Activated T-helper 1 cell treated with anti-CD3 and anti-CD28 coated beads, Interleukin-2, amount 50 U/mL, for 16 hours (primary cell): ENCODE data around the gene C9orf72.
"Not testable (repeated sequence)": the region's sequence is repeated elsewhere in the genome, so short reads cannot be mapped to it uniquely, and the experiment has no call there.

Experiments used
- DNase-seq, 2 donors: peaks; one replicate each; pipeline ENCODE4 v3.0.0-alpha.2; 2020; ENCODE audit warnings: low read depth in 1 of 2, low spot score in 1 of 2

C9orf72 gene

DNA sequence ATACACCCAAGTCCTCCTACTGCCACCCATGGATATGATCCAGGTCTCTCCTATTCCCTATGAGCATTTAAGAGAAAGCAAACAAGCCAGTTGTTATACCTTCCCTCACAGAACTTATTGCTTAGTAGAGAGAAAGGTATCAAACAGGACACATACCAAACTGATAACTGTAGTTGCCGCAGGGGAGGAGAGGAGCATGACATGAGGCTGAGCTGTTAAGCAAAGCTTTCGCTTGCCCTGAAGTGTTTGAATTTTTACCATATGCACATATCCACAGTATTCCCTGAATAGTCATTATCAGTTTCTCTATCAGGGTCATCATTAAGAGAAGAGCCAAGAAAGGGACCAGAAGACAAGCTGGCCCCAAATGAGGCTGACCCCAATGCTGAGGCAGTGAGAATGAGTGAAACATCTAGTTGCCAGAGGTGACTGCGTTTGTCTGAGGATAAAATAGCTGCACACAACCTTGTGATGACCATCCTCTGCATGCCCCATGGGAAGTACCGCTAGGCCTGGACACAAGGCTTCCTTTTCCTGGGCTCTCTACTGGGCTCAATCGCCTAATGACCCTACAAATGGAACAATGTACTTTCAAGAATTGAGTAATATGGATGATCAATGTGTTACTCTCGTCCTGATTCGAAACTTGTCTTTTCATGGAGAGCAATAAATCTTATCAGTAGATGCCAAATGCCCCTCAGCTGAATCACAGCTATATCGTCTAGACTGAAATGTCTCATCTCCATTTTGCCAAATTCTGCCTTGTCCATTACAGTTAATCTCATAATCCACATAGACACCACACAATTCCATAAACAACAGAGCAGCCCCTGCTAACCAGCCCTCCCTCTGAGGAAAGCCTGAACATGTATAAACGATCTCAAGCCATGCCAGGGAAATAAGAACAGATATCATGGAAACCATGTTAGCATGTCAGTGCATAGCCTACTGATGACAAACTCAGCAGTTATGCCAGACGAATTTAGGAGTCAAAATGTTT, 53.5 kb downstream of the C9orf72 start:
- DNase-seq: no peak

GRCh38 chr9:27518809-27519208, 54.5 kb downstream of the C9orf72 start:
- DNase-seq: no peak

- DNase-seq: no peak
Observed at GRCh38 chr9:27518006-27518405, 55.3 kb downstream of the C9orf72 start.

DNA sequence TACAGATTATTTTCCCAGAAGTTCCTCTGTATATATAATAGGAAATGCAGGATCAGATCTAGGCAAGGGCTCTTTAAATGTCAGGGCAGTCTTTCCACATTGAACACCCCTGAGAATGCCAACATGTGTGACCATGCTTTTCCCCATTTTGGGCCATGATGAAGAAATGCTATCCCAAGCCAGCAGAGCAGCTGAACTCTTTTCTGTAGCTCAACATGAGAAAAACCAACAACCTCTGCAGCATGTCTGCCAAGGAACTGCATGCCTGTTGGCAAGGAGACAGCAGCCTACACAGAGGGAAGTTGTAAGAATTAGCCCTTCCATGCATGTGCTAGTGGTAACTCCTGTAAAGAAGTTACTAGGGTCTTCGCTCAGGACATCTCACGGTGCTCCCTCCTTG, 58.7 kb downstream of the C9orf72 start:
- no peak for DNase-seq

DNA sequence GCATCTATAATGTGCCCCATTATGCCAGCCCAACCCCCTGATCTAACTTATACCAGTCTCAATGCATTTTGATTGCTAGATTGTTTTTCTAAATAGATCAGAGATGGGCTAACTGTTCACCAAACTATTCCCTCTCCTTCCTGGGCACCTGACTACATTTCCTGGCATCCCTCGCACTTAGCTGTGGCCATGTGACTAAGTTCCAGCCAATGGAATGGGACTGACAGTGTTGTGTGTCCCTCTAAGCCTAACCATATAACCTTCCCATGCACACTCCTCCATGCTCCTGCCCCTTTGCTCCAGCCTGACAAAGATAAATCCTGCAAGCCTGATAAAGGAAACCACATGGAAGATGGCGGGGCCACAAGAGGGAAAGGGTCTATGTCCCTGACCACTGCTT, 61.5 kb downstream of the C9orf72 start:
- DNase-seq: no peak

GRCh38 chr9:27510780-27511179, 62.5 kb downstream of the C9orf72 start:
- DNase-seq: no peak

DNA sequence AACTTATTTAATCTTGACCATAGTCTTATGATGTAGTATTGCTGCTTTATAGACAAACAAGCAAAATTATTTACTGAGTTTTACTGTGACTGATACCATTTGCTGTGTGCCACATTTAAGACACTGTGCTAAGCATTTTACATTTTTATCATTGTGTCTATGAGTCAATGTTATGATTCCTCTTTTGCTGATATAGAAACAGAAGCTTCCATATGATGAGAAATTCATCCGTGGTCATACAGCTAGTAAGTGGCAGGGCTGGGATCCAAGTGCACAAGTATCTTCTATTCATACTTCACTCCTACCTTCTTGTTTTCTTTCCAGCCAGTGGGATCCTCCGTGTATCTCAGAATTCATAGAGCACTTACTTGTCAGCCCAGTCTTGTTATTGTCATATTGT, 66.3 kb downstream of the C9orf72 start:
- DNase-seq: no peak

GRCh38 chr9:27505744-27506161, 67.5 kb downstream of the C9orf72 start:
- DNase-seq: no peak

- no peak for DNase-seq
Observed at GRCh38 chr9:27504259-27504658, 69.0 kb downstream of the C9orf72 start.

DNA sequence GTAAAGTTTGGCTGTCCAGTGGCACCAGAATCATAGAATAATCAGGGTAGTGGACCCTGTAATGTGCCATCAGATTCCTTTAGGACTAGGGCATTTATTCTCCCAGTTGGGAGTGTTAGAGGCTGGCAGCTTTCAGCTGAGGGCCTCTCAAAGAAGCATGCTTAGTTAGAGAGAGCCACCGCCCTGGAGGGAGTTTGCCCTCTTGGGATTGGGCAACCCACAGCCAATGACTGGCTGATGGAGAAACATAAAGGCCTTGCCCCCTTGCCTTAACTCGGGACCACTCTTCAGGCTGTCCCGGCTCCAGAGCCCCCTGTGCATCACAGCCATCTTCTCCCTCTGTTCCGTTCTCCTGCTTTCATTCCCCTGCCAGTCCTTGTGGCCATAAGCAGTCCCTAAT, 69.7 kb downstream of the C9orf72 start:
- no peak for DNase-seq

- not testable (repeated sequence) for DNase-seq
Observed at GRCh38 chr9:27500902-27501301, 72.4 kb downstream of the C9orf72 start.

GRCh38 chr9:27499451-27499850, 73.8 kb downstream of the C9orf72 start:
- no peak for DNase-seq

- no peak for DNase-seq
Observed at GRCh38 chr9:27497883-27498417, 75.3 kb downstream of the C9orf72 start.
